K562 (cell line): ENCODE results near the gene ENTR1. TPM values are rescaled to one million over a fixed set of nuclear protein-coding genes. Genes with fewer than 3 reads are reported as not detected.

Source experiments
- ERF ChIP-seq: fragments of 450-650 bp; formaldehyde crosslinking; IDR thresholded peaks from 2 replicates; pipeline ENCODE4 v1.4.0; 2020; ENCODE audit warnings: mild to moderate bottlenecking, mixed read lengths
- ETS1 ChIP-seq: conservative IDR thresholded peaks from 2 replicates; pipeline ENCODE4 v1.6.1; 2011; ENCODE audit warnings: low read depth, mild to moderate bottlenecking, low read length; ENCODE audit not compliant: control insufficient read depth
- HMGN3 ChIP-seq: IDR thresholded peaks from 2 replicates; pipeline ENCODE4 v1.6.1; 2011; ENCODE audit warnings: borderline replicate concordance, low read depth, mild to moderate bottlenecking, mixed read lengths, low read length; ENCODE audit not compliant: insufficient read length; ENCODE audit errors: extremely low read depth
- KDM5B ChIP-seq: fragments of 200-600 bp; sonication (generic); IDR thresholded peaks from 2 replicates; pipeline ENCODE4 v1.6.1; 2012; ENCODE audit warnings: low read depth, mild to moderate bottlenecking, moderate library complexity, low read length, control low read depth, inconsistent platforms; ENCODE audit not compliant: insufficient replicate concordance
- L3MBTL2 ChIP-seq: fragments of 450-650 bp; IDR thresholded peaks from 2 replicates; pipeline ENCODE4 v1.6.1; 2016; ENCODE audit warnings: mild to moderate bottlenecking, moderate library complexity
- MBD2 ChIP-seq: sonication (generic); IDR thresholded peaks from 2 replicates; pipeline ENCODE4 v1.6.1; 2016; ENCODE audit warnings: low read depth, borderline replicate concordance
- MGA ChIP-seq: fragments of 450-650 bp; IDR thresholded peaks from 2 replicates; pipeline ENCODE4 v1.6.1; 2016; ENCODE audit warnings: mild to moderate bottlenecking, moderate library complexity
- NR3C1 ChIP-seq: sonication (generic); formaldehyde crosslinking; IDR thresholded peaks from 2 replicates; pipeline ENCODE4 v1.8.1; 2022; ENCODE audit warnings: missing genetic modification reagents
- SFPQ ChIP-seq: fragments of 200-400 bp; formaldehyde crosslinking; IDR thresholded peaks from 2 replicates; pipeline ENCODE4 v1.6.1; 2017; ENCODE audit warnings: mild to moderate bottlenecking, low read depth, low read length, moderate library complexity
- STAT5A ChIP-seq: IDR thresholded peaks from 2 replicates; pipeline ENCODE4 v1.6.1; 2012; ENCODE audit warnings: low read length, inconsistent platforms, borderline replicate concordance
- TEAD1 ChIP-seq, 2 experiments: fragments of 450-650 bp in 1 of 2; sonication (generic) in 1 of 2; formaldehyde crosslinking; IDR thresholded peaks; 2 replicates each; pipeline versions ENCODE4 v1.4.0 to v1.8.0; 2020 to 2022; ENCODE audit warnings: mild to moderate bottlenecking in 2 of 2, missing genetic modification reagents in 1 of 2
- polyA plus RNA-seq, 8 experiments: library from polyadenylated mRNA; depleted of rRNA in 4 of 8; stranded (reverse) in 5 of 8; unstranded in 3 of 8; fragments of >200 nt; fragmentation: Nextera tagmentation in 2 of 8; fragmentation: Illumina TruSeq in 1 of 8; extraction: Ambion mirVana in 2 of 8; extraction: Trizol in 1 of 8; gene quantifications; 2 replicates each; pipeline versions ENCODE4 v1.2.1 to v1.2.3, GENCODE V29; 2011 to 2014; ENCODE audit warnings: inconsistent platforms in 1 of 8, missing spikeins in 1 of 8
- total RNA-seq, 7 experiments: library from RNA; depleted of rRNA in 6 of 7; stranded (reverse); fragments of >200 nt in 6 of 7; fragmentation: Illumina TruSeq in 2 of 7; extraction: Trizol in 2 of 7; gene quantifications; 2 replicates each; pipeline versions ENCODE4 v1.2.1 to v1.2.3, GENCODE V29; 2011 to 2021; ENCODE audit warnings: low replicate concordance in 1 of 7

ENTR1 gene
- total and polyA plus RNA-seq, 9 of the 15 experiments (the other 6 are each of a cell fraction or from before 2014, with no cell fraction given), result 6.7 to 106 (median 72.6) TPM

GRCh38 chr9:136409557-136410455 is 608 bp downstream of the ENTR1 start (continued):
- peak; percentile 94 for TF ChIP-seq MGA
- no peak for TF ChIP-seq SFPQ
- no peak for TF ChIP-seq MBD2
- TF ChIP-seq ETS1, result no peak
- no peak for TF ChIP-seq STAT5A
- TF ChIP-seq NR3C1 (CRISPR knock-in tag), result peak; percentile 72; the same call in 1 of the 2 replicates
- TF ChIP-seq HMGN3, result peak; percentile 15
- peak in 1 of 2 experiments; percentile 15; a peak in 1 of 4 replicates for TF ChIP-seq TEAD1 (CRISPR knock-in tag; IDR thresholded peaks at IDR 0.05)
- TF ChIP-seq ERF, result no peak
- TF ChIP-seq L3MBTL2, result peak; percentile 85
- no peak for TF ChIP-seq KDM5B
